GM12801 (cell line): ENCODE measurements around the gene BMP6.

Experiments
- CTCF ChIP-seq: IDR thresholded peaks from one replicate; pipeline ENCODE4 v1.5.1; 2011; ENCODE audit warnings: control low read depth; ENCODE audit not compliant: insufficient read length; ENCODE audit errors: extremely low read depth

Gene BMP6

GRCh38 chr6:7851780-7852179, 125.9 kb downstream of the BMP6 start:
- TF ChIP-seq CTCF, result no peak

GRCh38 chr6:7859591-7859990, 133.7 kb downstream of the BMP6 start:
- no peak for TF ChIP-seq CTCF

GRCh38 chr6:7865781-7866180, 139.9 kb downstream of the BMP6 start:
- no peak for TF ChIP-seq CTCF

GRCh38 chr6:7866526-7866925, 140.6 kb downstream of the BMP6 start:
- no peak for TF ChIP-seq CTCF

- no peak for TF ChIP-seq CTCF
These were observed 143.0 kb downstream of the BMP6 start for GRCh38 chr6:7868926-7869325.

GRCh38 chr6:7878401-7878964, 152.6 kb downstream of the BMP6 start:
- no peak for TF ChIP-seq CTCF

GRCh38 chr6:7879043-7879442, 153.1 kb downstream of the BMP6 start:
- TF ChIP-seq CTCF, result no peak
